OCI-LY7 (cell line): Measurements from ENCODE around the gene KIAA0930. TPM values are rescaled to one million over a fixed set of nuclear protein-coding genes. Genes with fewer than 3 reads are reported as not detected.

Experiments used
- BruUV-seq: library from RNA; stranded (reverse); fragments of 400-500 nt; replicated peaks from 2 replicates; lab custom pipeline; 2021; lab: Mats Ljungman, UMichigan
- CTCF ChIA-PET: fragments of 300-600 bp; sonication (Branson Sonifier 250); formaldehyde crosslinking; loops from one replicate; lab custom pipeline; 2022; ENCODE audit warnings: antibody characterized with exemption; ENCODE audit not compliant: unreplicated experiment; lab: Charles Lee
- POLR2A ChIA-PET: fragments of 300-600 bp; sonication (Branson Sonifier 250); formaldehyde crosslinking; loops from one replicate; lab custom pipeline; 2022; ENCODE audit warnings: antibody characterized with exemption; lab: Charles Lee
- DNase-seq: peaks from one replicate; pipeline ENCODE4 v3.0.0-alpha.2; 2015; ENCODE audit warnings: low spot score
- H2AFZ ChIP-seq: fragments of 200-600 bp; sonication (generic), shearing (Covaris generic); 2 replicates; pipeline ENCODE4 v1.6.1; 2014; ENCODE audit warnings: mild to moderate bottlenecking, antibody characterized with exemption, low read length, moderate library complexity
- H3K27ac ChIP-seq: fragments of 200-600 bp; sonication (generic); 2 replicates; pipeline ENCODE4 v1.5.1; 2014; ENCODE audit warnings: mixed run types, low read depth, mild to moderate bottlenecking, moderate library complexity, low read length, inconsistent platforms; ENCODE audit not compliant: poor library complexity, severe bottlenecking
- H3K36me3 ChIP-seq: fragments of 200-600 bp; sonication (generic); 2 replicates; pipeline ENCODE4 v1.6.1; 2014; ENCODE audit warnings: mild to moderate bottlenecking, antibody characterized with exemption, low read length, moderate library complexity, mixed read lengths; ENCODE audit not compliant: insufficient read depth
- H3K4me1 ChIP-seq: fragments of 200-600 bp; sonication (generic); 2 replicates; pipeline ENCODE4 v1.5.1; 2014; ENCODE audit warnings: mild to moderate bottlenecking, low read length; ENCODE audit not compliant: insufficient read depth, poor library complexity, severe bottlenecking
- H3K4me2 ChIP-seq: fragments of 200-600 bp; sonication (generic); 2 replicates; pipeline ENCODE4 v1.6.1; 2014; ENCODE audit warnings: mild to moderate bottlenecking, low read length
- H3K4me3 ChIP-seq: fragments of 200-600 bp; sonication (generic); 2 replicates; pipeline ENCODE4 v1.5.1; 2014; ENCODE audit warnings: mild to moderate bottlenecking, low read depth, low read length; ENCODE audit not compliant: poor library complexity, severe bottlenecking
- H3K79me2 ChIP-seq: fragments of 200-600 bp; sonication (generic); 2 replicates; pipeline ENCODE4 v1.6.1; 2016; ENCODE audit warnings: low read depth, mild to moderate bottlenecking, low read length, moderate library complexity, mixed read lengths; ENCODE audit not compliant: insufficient read depth
- H3K9me2 ChIP-seq: fragments of 200-600 bp; sonication (generic); 2 replicates; pipeline ENCODE4 v1.6.1; 2016; ENCODE audit warnings: mild to moderate bottlenecking, low read length, mixed read lengths; ENCODE audit not compliant: insufficient read depth
- H3K9me3 ChIP-seq: fragments of 200-600 bp; sonication (generic); 2 replicates; pipeline ENCODE4 v1.6.1; 2014; ENCODE audit warnings: mild to moderate bottlenecking, mixed run types, low read length, mixed read lengths
- H4K20me1 ChIP-seq: fragments of 200-600 bp; sonication (generic); 2 replicates; pipeline ENCODE4 v1.6.1; 2014; ENCODE audit warnings: mild to moderate bottlenecking, antibody characterized with exemption, low read length, moderate library complexity, mixed read lengths; ENCODE audit not compliant: insufficient read depth
- CTCF ChIP-seq: fragments of 200-600 bp; sonication (generic); conservative IDR thresholded peaks from 2 replicates; pipeline ENCODE4 v1.5.1; 2014; ENCODE audit warnings: mild to moderate bottlenecking, antibody characterized with exemption, low read length, moderate library complexity, mixed read lengths
- EZH2phosphoT487 ChIP-seq: fragments of 200-600 bp; sonication (generic); IDR thresholded peaks from 2 replicates; pipeline ENCODE4 v1.6.1; 2018; ENCODE audit warnings: low read depth, borderline replicate concordance, mild to moderate bottlenecking, mixed run types, antibody characterized with exemption, low read length, moderate library complexity, mixed read lengths
- intact Hi-C: fragments of 100-400 bp; cut with micrococcal nuclease; formaldehyde crosslinking; loops from one replicate; pipeline ENCODE4 v1.10.0; 2022; ENCODE audit not compliant: unreplicated experiment
- total RNA-seq, 2 experiments: library from RNA; depleted of rRNA in 1 of 2; stranded (reverse); fragments of >200 nt in 1 of 2; shearing (Covaris generic) in 1 of 2; gene quantifications; 2 replicates each; pipeline ENCODE4 v1.2.3, GENCODE V29; 2014 to 2022

Gene KIAA0930
- total RNA-seq, 2 experiments from 2014 or later, result 80.7 to 93.9 TPM

- TF ChIP-seq EZH2phosphoT487, result no peak
- no peak for TF ChIP-seq CTCF
- Histone ChIP-seq H3K9me2 (no peaks in the 10 kb centered on the region), H3K36me3 (peaks cover 43% of the 10 kb centered on the region), H3K4me3 (no peak overlapping the region), H3K27ac (no peak overlapping the region), H3K9me3 (no peaks in the 10 kb centered on the region), H4K20me1 (peaks cover 13% of the 10 kb centered on the region), H3K4me1 (peaks cover 28% of the 10 kb centered on the region), H3K4me2 (peak overlapping the region; percentile 34; the same call in 1 of the 2 replicates), H3K79me2 (peaks cover 46% of the 10 kb centered on the region), H2AFZ (no peak overlapping the region)
- no peak for DNase-seq
- POLR2A ChIA-PET, result interaction anchor here (1.0 kb wide), 2 partner anchors 10 to 222 kb away, joined by 3 read pairs; no protein-coding TSS in a partner anchor
- BruUV-seq, result no TSS peak
- intact Hi-C loops, result loop anchor here (10.0 kb wide), 1 partner anchor 75 kb away; no protein-coding TSS in a partner anchor
- CTCF ChIA-PET, result no interaction called here
Observed at GRCh38 chr22:45159652-45160462, 80.8 kb downstream of the KIAA0930 start.

- H4K20me1 ChIP-seq, result peaks cover 10% of the 10 kb centered on the region; the same call in 1 of the 2 replicates
- no peak for TF ChIP-seq EZH2phosphoT487
- no peak for TF ChIP-seq CTCF
- H3K4me2 ChIP-seq, result no peak overlapping the region
- no peak overlapping the region for H2AFZ ChIP-seq
- ChIA-PET POLR2A (interaction anchor here (1.0 kb wide), 1 partner anchor 8 kb away, joined by 3 read pairs; no protein-coding TSS in a partner anchor), CTCF (no interaction called here)
- peaks cover 32% of the 10 kb centered on the region for H3K79me2 ChIP-seq
- H3K9me3 ChIP-seq, result no peaks in the 10 kb centered on the region
- no peak overlapping the region for H3K27ac ChIP-seq
- DNase-seq, result no peak
- H3K9me2 ChIP-seq, result no peaks in the 10 kb centered on the region
- peaks cover 52% of the 10 kb centered on the region for H3K36me3 ChIP-seq
- no TSS peak for BruUV-seq
- no peak overlapping the region for H3K4me3 ChIP-seq
- intact Hi-C loops, result no loop called here
- peaks cover 28% of the 10 kb centered on the region for H3K4me1 ChIP-seq
Observed at GRCh38 chr22:45157907-45158306, 82.8 kb downstream of the KIAA0930 start.
